ENCODE results near the gene KRTAP10-4.

GRCh38 chr21:44574457-44575306 is 1.2 kb downstream of the KRTAP10-4 start:
- TF ChIP-seq POLR2AphosphoS5 (IDR thresholded peaks at IDR 0.05; ENCODE audit: low read depth, low read length) (no peak), CTCF (IDR thresholded peaks at IDR 0.05) (no peak)
